Nephron (organoid): ENCODE data around the gene EZH2.

Experiments used
- H3K27ac Mint-ChIP-seq, 3 experiments: 2 replicates each; pipeline ENCODE4 v1.8.0; 2020; ENCODE audit warnings: mixed read lengths in 3 of 3, mild to moderate bottlenecking in 2 of 3, moderate library complexity in 1 of 3
- H3K27me3 Mint-ChIP-seq: 2 replicates; pipeline ENCODE4 v1.8.0; 2021; ENCODE audit warnings: low read depth, mild to moderate bottlenecking, moderate library complexity, mixed read lengths
- H3K36me3 Mint-ChIP-seq: 2 replicates; pipeline ENCODE4 v1.8.0; 2020; ENCODE audit warnings: low read depth, mixed read lengths
- H3K4me1 Mint-ChIP-seq: 2 replicates; pipeline ENCODE4 v1.8.0; 2020; ENCODE audit warnings: mixed read lengths
- H3K4me3 Mint-ChIP-seq, 3 experiments: 2 replicates each; pipeline ENCODE4 v1.8.0; 2020; ENCODE audit warnings: mild to moderate bottlenecking in 3 of 3, mixed read lengths in 3 of 3, moderate library complexity in 2 of 3
- H3K9me3 Mint-ChIP-seq: 2 replicates; pipeline ENCODE4 v1.8.0; 2020; ENCODE audit warnings: mixed read lengths
- TF ChIP-seq, protein P1 (sequence below), 3 experiments: fragments of 200-600 bp; sonication (generic); IDR thresholded peaks; one replicate each; pipeline ENCODE4 v1.5.0; 2021; ENCODE audit warnings: antibody characterized with exemption in 3 of 3; ENCODE audit not compliant: unreplicated experiment in 3 of 3

The EZH2 gene

GRCh38 chr7:148871551-148871950, 12.5 kb downstream of the EZH2 start:
- no peak overlapping the region for H3K4me3 Mint-ChIP-seq
- H3K27ac Mint-ChIP-seq, result no peak overlapping the region
- no peaks in the 10 kb centered on the region for H3K27me3 Mint-ChIP-seq
- H3K4me1 Mint-ChIP-seq, result peaks cover 4% of the 10 kb centered on the region
- peaks cover 16% of the 10 kb centered on the region for H3K36me3 Mint-ChIP-seq
- H3K9me3 Mint-ChIP-seq, result peaks cover 10% of the 10 kb centered on the region
- TF ChIP-seq, protein P1, sequence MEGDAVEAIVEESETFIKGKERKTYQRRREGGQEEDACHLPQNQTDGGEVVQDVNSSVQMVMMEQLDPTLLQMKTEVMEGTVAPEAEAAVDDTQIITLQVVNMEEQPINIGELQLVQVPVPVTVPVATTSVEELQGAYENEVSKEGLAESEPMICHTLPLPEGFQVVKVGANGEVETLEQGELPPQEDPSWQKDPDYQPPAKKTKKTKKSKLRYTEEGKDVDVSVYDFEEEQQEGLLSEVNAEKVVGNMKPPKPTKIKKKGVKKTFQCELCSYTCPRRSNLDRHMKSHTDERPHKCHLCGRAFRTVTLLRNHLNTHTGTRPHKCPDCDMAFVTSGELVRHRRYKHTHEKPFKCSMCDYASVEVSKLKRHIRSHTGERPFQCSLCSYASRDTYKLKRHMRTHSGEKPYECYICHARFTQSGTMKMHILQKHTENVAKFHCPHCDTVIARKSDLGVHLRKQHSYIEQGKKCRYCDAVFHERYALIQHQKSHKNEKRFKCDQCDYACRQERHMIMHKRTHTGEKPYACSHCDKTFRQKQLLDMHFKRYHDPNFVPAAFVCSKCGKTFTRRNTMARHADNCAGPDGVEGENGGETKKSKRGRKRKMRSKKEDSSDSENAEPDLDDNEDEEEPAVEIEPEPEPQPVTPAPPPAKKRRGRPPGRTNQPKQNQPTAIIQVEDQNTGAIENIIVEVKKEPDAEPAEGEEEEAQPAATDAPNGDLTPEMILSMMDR (IDR thresholded peaks at IDR 0.05; ENCODE audit: unreplicated experiment in 3 of 3), result no peak

DNA sequence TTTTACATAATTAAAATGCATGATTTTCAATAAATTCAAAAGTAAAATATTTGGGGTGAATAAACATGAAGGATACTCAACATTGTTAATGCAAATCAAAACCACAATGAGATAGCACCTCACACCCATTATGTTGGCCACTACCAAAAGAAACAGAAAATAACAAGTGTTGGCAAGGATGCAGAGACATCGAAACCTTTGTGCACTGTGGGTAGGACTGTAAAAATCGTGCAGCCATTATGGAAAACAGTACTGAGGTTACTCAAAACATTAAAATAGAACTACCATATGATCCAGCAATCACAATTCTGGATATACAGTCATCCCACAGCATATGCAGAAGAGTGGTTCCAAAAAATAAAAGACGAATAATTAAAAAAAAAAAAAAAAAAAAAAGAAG, 13.1 kb downstream of the EZH2 start:
- TF ChIP-seq, protein P1 (IDR thresholded peaks at IDR 0.05; ENCODE audit: unreplicated experiment in 3 of 3), result no peak
- no peaks in the 10 kb centered on the region for H3K27me3 Mint-ChIP-seq
- H3K4me1 Mint-ChIP-seq, result peaks cover 4% of the 10 kb centered on the region
- no peak overlapping the region for H3K4me3 Mint-ChIP-seq
- no peak overlapping the region for H3K27ac Mint-ChIP-seq
- H3K36me3 Mint-ChIP-seq, result peaks cover 16% of the 10 kb centered on the region
- H3K9me3 Mint-ChIP-seq, result peaks cover 10% of the 10 kb centered on the region

DNA sequence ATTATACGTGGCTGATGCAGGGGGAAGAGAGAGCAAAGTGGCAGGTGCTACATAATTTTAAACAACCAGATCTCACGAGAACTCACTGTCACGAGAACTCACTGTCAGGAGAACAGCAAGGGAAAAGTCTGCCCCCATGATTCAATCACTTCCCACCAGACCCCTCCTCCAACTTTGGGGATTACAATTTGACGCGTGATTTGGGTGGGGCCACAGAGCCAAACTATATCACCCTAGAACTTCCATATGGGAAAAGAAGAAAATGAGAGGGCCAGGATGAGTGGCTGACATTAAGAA, 15.8 kb downstream of the EZH2 start:
- peaks cover 9% of the 10 kb centered on the region for H3K4me1 Mint-ChIP-seq
- TF ChIP-seq, protein P1 (IDR thresholded peaks at IDR 0.05; ENCODE audit: unreplicated experiment in 3 of 3), result no peak
- H3K27ac Mint-ChIP-seq, result no peak overlapping the region
- peaks cover 10% of the 10 kb centered on the region for H3K9me3 Mint-ChIP-seq
- peaks cover 16% of the 10 kb centered on the region for H3K36me3 Mint-ChIP-seq
- H3K27me3 Mint-ChIP-seq, result no peaks in the 10 kb centered on the region
- H3K4me3 Mint-ChIP-seq, result no peak overlapping the region

GRCh38 chr7:148867596-148868377, 16.3 kb downstream of the EZH2 start:
- Mint-ChIP-seq H3K27me3 (no peaks in the 10 kb centered on the region), H3K9me3 (peaks cover 10% of the 10 kb centered on the region), H3K36me3 (peaks cover 16% of the 10 kb centered on the region), H3K4me3 (no peak overlapping the region), H3K27ac (no peak overlapping the region), H3K4me1 (peaks cover 9% of the 10 kb centered on the region)
- TF ChIP-seq, protein P1 (IDR thresholded peaks at IDR 0.05; ENCODE audit: unreplicated experiment in 3 of 3), result no peak

GRCh38 chr7:148866362-148866761, 17.7 kb downstream of the EZH2 start:
- TF ChIP-seq, protein P1 (IDR thresholded peaks at IDR 0.05; ENCODE audit: unreplicated experiment in 3 of 3), result no peak
- H3K27me3 Mint-ChIP-seq, result no peaks in the 10 kb centered on the region
- peaks cover 12% of the 10 kb centered on the region for H3K4me1 Mint-ChIP-seq
- peaks cover 16% of the 10 kb centered on the region for H3K36me3 Mint-ChIP-seq
- H3K27ac Mint-ChIP-seq, result no peak overlapping the region
- H3K9me3 Mint-ChIP-seq, result peaks cover 10% of the 10 kb centered on the region
- H3K4me3 Mint-ChIP-seq, result no peak overlapping the region

DNA sequence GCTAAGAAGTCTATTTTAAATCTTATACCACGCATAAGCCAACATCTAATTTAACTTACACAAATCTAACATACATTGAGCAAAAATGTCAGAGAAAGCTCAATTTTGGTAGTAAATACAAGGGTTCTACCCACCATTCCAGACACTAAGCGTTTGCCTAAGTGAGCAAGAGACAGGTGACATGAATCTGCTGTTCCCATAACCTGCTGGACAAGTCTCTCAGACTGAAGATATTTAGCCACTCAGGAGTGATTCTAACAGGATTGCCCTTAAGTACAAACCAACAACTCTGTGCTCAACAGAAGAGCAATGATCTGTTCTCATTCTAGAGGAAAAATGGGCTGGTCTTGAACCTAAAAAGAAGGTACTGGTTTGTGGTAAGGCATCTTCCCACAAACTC, 18.8 kb downstream of the EZH2 start:
- Mint-ChIP-seq H3K27ac (no peak overlapping the region), H3K4me1 (peaks cover 12% of the 10 kb centered on the region), H3K9me3 (peaks cover 10% of the 10 kb centered on the region), H3K27me3 (no peaks in the 10 kb centered on the region), H3K4me3 (no peak overlapping the region), H3K36me3 (peaks cover 16% of the 10 kb centered on the region)
- TF ChIP-seq, protein P1 (IDR thresholded peaks at IDR 0.05; ENCODE audit: unreplicated experiment in 3 of 3), result no peak
